ENCODE measurements around the gene ACAA2.

DNA sequence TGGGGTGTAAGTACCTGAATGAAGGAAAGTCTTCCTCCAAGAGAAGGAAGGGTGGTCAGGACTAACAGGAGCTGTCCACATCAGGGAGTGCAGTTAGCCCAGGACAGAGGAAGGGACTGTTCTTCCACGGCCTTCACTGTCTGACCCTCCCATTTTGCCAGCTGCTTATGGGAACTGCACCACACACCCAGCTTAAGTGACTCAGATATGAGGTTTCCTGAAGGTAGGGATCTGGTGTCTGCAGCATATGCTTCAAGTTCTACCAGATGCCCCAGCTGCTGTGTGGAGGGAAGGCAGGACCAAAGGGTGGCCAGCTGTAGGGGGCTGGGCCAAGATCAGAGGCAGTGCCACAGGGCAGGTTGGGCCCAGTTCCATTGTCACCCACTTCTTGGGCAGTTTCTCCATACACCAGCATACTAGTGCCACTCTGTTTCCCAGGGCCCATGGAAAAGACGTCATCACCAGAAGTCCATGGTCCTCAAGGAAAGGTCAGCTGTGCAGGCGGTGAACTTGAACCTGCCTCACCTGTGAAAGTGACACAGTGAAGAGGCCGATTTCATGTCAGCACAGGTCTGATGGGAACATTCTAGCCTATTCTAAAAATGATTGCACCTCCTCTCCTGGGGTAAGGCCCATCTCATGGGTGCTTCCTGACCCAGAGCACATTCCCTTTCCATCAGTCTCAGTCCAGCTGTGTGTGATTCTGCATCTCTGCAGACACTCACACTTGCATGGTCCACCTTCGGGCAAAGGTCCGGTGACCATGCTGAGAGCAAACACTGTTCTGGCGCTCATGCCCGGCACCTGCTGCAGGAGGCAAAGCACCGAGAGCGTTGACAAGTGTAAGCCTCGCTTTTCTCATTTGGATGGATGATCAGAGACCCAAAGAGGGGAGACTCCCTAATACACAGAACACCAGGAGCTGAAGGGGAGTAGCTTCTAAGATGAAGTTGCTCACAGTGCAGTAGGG is 68.0 kb downstream of the ACAA2 start:
- TF ChIP-seq, protein P1, sequence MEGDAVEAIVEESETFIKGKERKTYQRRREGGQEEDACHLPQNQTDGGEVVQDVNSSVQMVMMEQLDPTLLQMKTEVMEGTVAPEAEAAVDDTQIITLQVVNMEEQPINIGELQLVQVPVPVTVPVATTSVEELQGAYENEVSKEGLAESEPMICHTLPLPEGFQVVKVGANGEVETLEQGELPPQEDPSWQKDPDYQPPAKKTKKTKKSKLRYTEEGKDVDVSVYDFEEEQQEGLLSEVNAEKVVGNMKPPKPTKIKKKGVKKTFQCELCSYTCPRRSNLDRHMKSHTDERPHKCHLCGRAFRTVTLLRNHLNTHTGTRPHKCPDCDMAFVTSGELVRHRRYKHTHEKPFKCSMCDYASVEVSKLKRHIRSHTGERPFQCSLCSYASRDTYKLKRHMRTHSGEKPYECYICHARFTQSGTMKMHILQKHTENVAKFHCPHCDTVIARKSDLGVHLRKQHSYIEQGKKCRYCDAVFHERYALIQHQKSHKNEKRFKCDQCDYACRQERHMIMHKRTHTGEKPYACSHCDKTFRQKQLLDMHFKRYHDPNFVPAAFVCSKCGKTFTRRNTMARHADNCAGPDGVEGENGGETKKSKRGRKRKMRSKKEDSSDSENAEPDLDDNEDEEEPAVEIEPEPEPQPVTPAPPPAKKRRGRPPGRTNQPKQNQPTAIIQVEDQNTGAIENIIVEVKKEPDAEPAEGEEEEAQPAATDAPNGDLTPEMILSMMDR (IDR thresholded peaks at IDR 0.05): no peak
- no peak for TF ChIP-seq ERG (CRISPR knock-in tag; IDR thresholded peaks at IDR 0.05)
- TF ChIP-seq ZSCAN18 (CRISPR knock-in tag; IDR thresholded peaks at IDR 0.05): no peak
- TF ChIP-seq E2F1 (CRISPR knock-in tag; IDR thresholded peaks at IDR 0.05): no peak

Data from WTC11 (cell line).